Lung (tissue), 12 donors: Measurements from ENCODE around the gene F3. TPM values are rescaled to one million over a fixed set of nuclear protein-coding genes. Genes with fewer than 3 reads are reported as not detected.

Source experiments
- ATAC-seq: fragments of 200-7000 bp; cut with Tn5 transposase; one replicate; pipeline ENCODE4 v1.9.1; 2020; ENCODE audit warnings: moderate number of reproducible peaks; ENCODE audit not compliant: insufficient read depth, low FRiP score
- DNase-seq, 3 donors: peaks; one replicate each; pipeline ENCODE4 v3.0.0-alpha.2; 2013 to 2017
- H3K27ac ChIP-seq, 2 donors: one replicate each; pipeline ENCODE4 v1.5.1; 2013; ENCODE audit warnings: mild to moderate bottlenecking in 2 of 2, moderate library complexity in 2 of 2, control low read depth in 1 of 2, inconsistent platforms in 1 of 2, low read depth in 1 of 2, low read length in 1 of 2
- H3K27me3 ChIP-seq, 3 donors: one replicate each; pipeline ENCODE4 v1.5.1; 2013; ENCODE audit warnings: low read length in 2 of 3; ENCODE audit not compliant: control insufficient read depth in 3 of 3, insufficient read depth in 3 of 3
- H3K36me3 ChIP-seq, 4 donors: one replicate each; pipeline ENCODE4 v1.5.1; 2013; ENCODE audit warnings: low read length in 4 of 4, mild to moderate bottlenecking in 1 of 4, moderate library complexity in 1 of 4; ENCODE audit not compliant: control insufficient read depth in 4 of 4, insufficient read depth in 4 of 4
- H3K4me1 ChIP-seq, 5 donors: one replicate each; pipeline ENCODE4 v1.5.1; 2013; ENCODE audit warnings: low read length in 5 of 5, mild to moderate bottlenecking in 2 of 5, moderate library complexity in 1 of 5; ENCODE audit not compliant: control insufficient read depth in 5 of 5, insufficient read depth in 5 of 5
- H3K4me3 ChIP-seq: one replicate; pipeline ENCODE4 v1.5.1; 2013; ENCODE audit warnings: mild to moderate bottlenecking, control low read depth, moderate library complexity
- H3K9ac ChIP-seq, 2 donors: one replicate each; pipeline ENCODE4 v1.5.1; 2013; ENCODE audit warnings: low read length in 2 of 2, control low read depth in 1 of 2; ENCODE audit not compliant: insufficient read depth in 1 of 2
- H3K9me3 ChIP-seq, 4 donors: one replicate each; pipeline ENCODE4 v1.5.1; 2013; ENCODE audit warnings: low read length in 3 of 4, mild to moderate bottlenecking in 1 of 4, moderate library complexity in 1 of 4; ENCODE audit not compliant: control insufficient read depth in 4 of 4, insufficient read depth in 3 of 4
- CTCF ChIP-seq: IDR thresholded peaks from 2 replicates; pipeline ENCODE4 v1.5.1; 2012; ENCODE audit warnings: mild to moderate bottlenecking; ENCODE audit errors: control extremely low read depth, extremely low read depth
- WGBS, 2 donors: extraction: QIAGEN DNeasy Blood & Tissue Kit; methylation state at CpG; one replicate each; pipeline ENCODE4 v1.1.7; 2013; 5-methylcytosine and 5-hydroxymethylcytosine counted together
- polyA plus RNA-seq, 2 donors: library from polyadenylated mRNA; stranded (reverse); fragments of 200-250 nt; gene quantifications; one replicate each; pipeline ENCODE4 v1.2.1, GENCODE V29; 2013
- total RNA-seq, 2 donors: library from RNA; depleted of rRNA in 1 of 2; stranded (reverse); fragments of >200 nt in 1 of 2; gene quantifications; one replicate each; pipeline ENCODE4 v1.2.1, GENCODE V29; 2014 to 2021
- donor health status: control.
- donor health status: control.
- donor health status: Bipolar disorder and iron deficiency.
- donor health status: healthy.
- donor health status: DM: yes; HTN: yes; CAD: no.

Gene F3
- total and polyA plus RNA-seq, 4 donors, result 107 to 307 (median 189) TPM

GRCh38 chr1:94524531-94524930, 17.0 kb downstream of the F3 start:
- Histone ChIP-seq H3K36me3 (peaks cover 0 to 4% (median under 1%) of the 10 kb centered on the region in 4 donors), H3K9ac (no peak overlapping the region), H3K27ac (no peak overlapping the region), H3K4me1 (peaks cover 0 to 6% (median 0%) of the 10 kb centered on the region in 5 donors), H3K9me3 (no peaks in the 10 kb centered on the region), H3K4me3 (no peak overlapping the region), H3K27me3 (no peaks in the 10 kb centered on the region)
- TF ChIP-seq CTCF, result no peak
- ATAC-seq, result no peak
- WGBS, 2 donors, result 49 to 72% methylated on average over 6 of the region's 6 CpGs
- DNase-seq, result no peak

- Histone ChIP-seq H3K4me1 (peaks cover 0 to 4% (median 0%) of the 10 kb centered on the region in 5 donors), H3K9me3 (no peaks in the 10 kb centered on the region), H3K27ac (no peak overlapping the region), H3K36me3 (peaks cover 0 to 8% (median 0%) of the 10 kb centered on the region in 4 donors), H3K27me3 (no peaks in the 10 kb centered on the region), H3K9ac (no peak overlapping the region), H3K4me3 (no peak overlapping the region)
- DNase-seq (peak; percentile 43 to 85 (median 77)), ATAC-seq (no peak)
- no peak for TF ChIP-seq CTCF
- 9 to 16% methylated on average over 4 of the region's 4 CpGs for WGBS, 2 donors
Observed at GRCh38 chr1:94522304-94522703, 19.3 kb downstream of the F3 start.

- Histone ChIP-seq H3K36me3 (peaks cover 0 to 8% (median 1%) of the 10 kb centered on the region in 4 donors), H3K27ac (no peak overlapping the region), H3K4me3 (no peak overlapping the region), H3K9me3 (no peaks in the 10 kb centered on the region), H3K9ac (no peak overlapping the region), H3K4me1 (peaks cover 0 to 4% (median 0%) of the 10 kb centered on the region in 5 donors), H3K27me3 (no peaks in the 10 kb centered on the region)
- whole genome bisulfite sequencing, 2 donors, result 66 to 76% methylated on average over 2 of the region's 2 CpGs
- no peak for TF ChIP-seq CTCF
- ATAC-seq (no peak), DNase-seq (no peak)
Observed at GRCh38 chr1:94519351-94519750, 22.2 kb downstream of the F3 start.
